GM21367 (cell line): ENCODE data around the gene UGT1A9.
"Not testable (repeated sequence)": the region's sequence is repeated elsewhere in the genome, so short reads cannot be mapped to it uniquely, and the experiment has no call there.

Experiments used
- ATAC-seq: cut with Tn5 transposase; IDR thresholded peaks from one replicate; pipeline ENCODE4 v1.9.1; 2021; ENCODE audit not compliant: unreplicated experiment

Gene UGT1A9

GRCh38 chr2:233671290-233672161 lies at the start of gene UGT1A9:
UGT1A9 (plus strand) TSS chr2:233671898; CDS start chr2:233671935, 37 bp downstream.
- ATAC-seq, result no peak

GRCh38 chr2:233627331-233628025 lies 44.2 kb upstream of the UGT1A9 start:
- no peak for ATAC-seq

GRCh38 chr2:233636306-233636705 lies 35.4 kb upstream of the UGT1A9 start, which contains the start of gene UGT1A10:
UGT1A10 (plus strand) TSS chr2:233636448; CDS start chr2:233636523, 75 bp downstream.
- not testable (repeated sequence) for ATAC-seq

- ATAC-seq, result no peak
Observed at GRCh38 chr2:233638836-233639235, 32.9 kb upstream of the UGT1A9 start.

- ATAC-seq, result no peak
Observed at GRCh38 chr2:233639860-233640259, 31.8 kb upstream of the UGT1A9 start.

GRCh38 chr2:233643128-233643527 lies 28.6 kb upstream of the UGT1A9 start:
- ATAC-seq, result no peak

GRCh38 chr2:233646033-233646432 lies 25.7 kb upstream of the UGT1A9 start:
- ATAC-seq, result not testable (repeated sequence)

- no peak for ATAC-seq
Observed at GRCh38 chr2:233650981-233651380, 20.7 kb upstream of the UGT1A9 start.

- ATAC-seq, result no peak
Observed at GRCh38 chr2:233651430-233651829, 20.3 kb upstream of the UGT1A9 start.

GRCh38 chr2:233654501-233654900 lies 17.2 kb upstream of the UGT1A9 start:
- ATAC-seq, result no peak

- no peak for ATAC-seq
Observed at GRCh38 chr2:233655043-233655442, 16.7 kb upstream of the UGT1A9 start.

GRCh38 chr2:233655943-233656342 lies 15.8 kb upstream of the UGT1A9 start:
- not testable (repeated sequence) for ATAC-seq

GRCh38 chr2:233656443-233656842 lies 15.3 kb upstream of the UGT1A9 start:
- ATAC-seq, result no peak

GRCh38 chr2:233658610-233659009 lies 13.1 kb upstream of the UGT1A9 start:
- no peak for ATAC-seq

- no peak for ATAC-seq
Observed at GRCh38 chr2:233663911-233664310, 7.8 kb upstream of the UGT1A9 start.

- ATAC-seq, result no peak
Observed at GRCh38 chr2:233668605-233669260, 3.0 kb upstream of the UGT1A9 start.

GRCh38 chr2:233672886-233673285 lies 1.2 kb downstream of the UGT1A9 start:
- no peak for ATAC-seq

- ATAC-seq, result no peak
Observed at GRCh38 chr2:233673896-233674295, 2.2 kb downstream of the UGT1A9 start.

GRCh38 chr2:233674314-233674713 lies 2.6 kb downstream of the UGT1A9 start:
- no peak for ATAC-seq

- no peak for ATAC-seq
Observed at GRCh38 chr2:233674995-233675394, 3.3 kb downstream of the UGT1A9 start.

GRCh38 chr2:233676046-233676445 lies 4.3 kb downstream of the UGT1A9 start:
- ATAC-seq, result no peak
